Measurements from ENCODE around the gene ZMYND8. TPM values are rescaled to one million over a fixed set of nuclear protein-coding genes. Genes with fewer than 3 reads are reported as not detected.

The ZMYND8 gene
- polyA plus RNA-seq, 1 donor from 2014 or later: 16.8 TPM

DNA sequence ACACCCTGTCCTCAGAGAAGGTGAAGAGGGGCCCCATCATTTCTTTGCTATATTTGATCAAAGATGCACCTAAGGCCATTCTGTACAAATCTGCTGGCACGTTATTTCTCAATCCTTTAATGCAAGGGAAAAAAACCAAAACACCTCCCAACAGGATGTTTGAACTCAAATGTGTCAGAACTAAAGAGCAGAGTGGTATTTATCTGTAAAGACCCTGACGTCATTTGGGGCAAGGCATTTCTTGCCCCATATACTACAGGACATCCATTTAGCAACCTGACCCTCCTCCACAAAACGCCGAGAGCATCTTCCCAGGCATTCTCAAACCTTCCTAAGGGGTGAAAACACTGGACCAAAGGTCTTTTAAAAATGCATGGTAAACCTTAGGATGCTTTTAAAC is 50.8 kb downstream of the ZMYND8 start:
- H3K79me2 ChIP-seq (replicated peaks; ENCODE audit: insufficient read depth, low read length): no peaks in the 10 kb centered on the region
- no peak overlapping the region for H3K9ac ChIP-seq (ENCODE audit: low read length)
- H2AFZ ChIP-seq (ENCODE audit: low read depth, low read length): no peak overlapping the region
- no peaks in the 10 kb centered on the region for H3F3A ChIP-seq (ENCODE audit: insufficient read depth, low read length, poor library complexity, severe bottlenecking)
- no peak overlapping the region for H3K27ac ChIP-seq (ENCODE audit: low read length)
- no peaks in the 10 kb centered on the region for H3K9me2 ChIP-seq (ENCODE audit: insufficient read depth, low read length)
- TF ChIP-seq EP300 (conservative IDR thresholded peaks at IDR 0.05; ENCODE audit: poor library complexity, severe bottlenecking): no peak
- TF ChIP-seq, protein P1, sequence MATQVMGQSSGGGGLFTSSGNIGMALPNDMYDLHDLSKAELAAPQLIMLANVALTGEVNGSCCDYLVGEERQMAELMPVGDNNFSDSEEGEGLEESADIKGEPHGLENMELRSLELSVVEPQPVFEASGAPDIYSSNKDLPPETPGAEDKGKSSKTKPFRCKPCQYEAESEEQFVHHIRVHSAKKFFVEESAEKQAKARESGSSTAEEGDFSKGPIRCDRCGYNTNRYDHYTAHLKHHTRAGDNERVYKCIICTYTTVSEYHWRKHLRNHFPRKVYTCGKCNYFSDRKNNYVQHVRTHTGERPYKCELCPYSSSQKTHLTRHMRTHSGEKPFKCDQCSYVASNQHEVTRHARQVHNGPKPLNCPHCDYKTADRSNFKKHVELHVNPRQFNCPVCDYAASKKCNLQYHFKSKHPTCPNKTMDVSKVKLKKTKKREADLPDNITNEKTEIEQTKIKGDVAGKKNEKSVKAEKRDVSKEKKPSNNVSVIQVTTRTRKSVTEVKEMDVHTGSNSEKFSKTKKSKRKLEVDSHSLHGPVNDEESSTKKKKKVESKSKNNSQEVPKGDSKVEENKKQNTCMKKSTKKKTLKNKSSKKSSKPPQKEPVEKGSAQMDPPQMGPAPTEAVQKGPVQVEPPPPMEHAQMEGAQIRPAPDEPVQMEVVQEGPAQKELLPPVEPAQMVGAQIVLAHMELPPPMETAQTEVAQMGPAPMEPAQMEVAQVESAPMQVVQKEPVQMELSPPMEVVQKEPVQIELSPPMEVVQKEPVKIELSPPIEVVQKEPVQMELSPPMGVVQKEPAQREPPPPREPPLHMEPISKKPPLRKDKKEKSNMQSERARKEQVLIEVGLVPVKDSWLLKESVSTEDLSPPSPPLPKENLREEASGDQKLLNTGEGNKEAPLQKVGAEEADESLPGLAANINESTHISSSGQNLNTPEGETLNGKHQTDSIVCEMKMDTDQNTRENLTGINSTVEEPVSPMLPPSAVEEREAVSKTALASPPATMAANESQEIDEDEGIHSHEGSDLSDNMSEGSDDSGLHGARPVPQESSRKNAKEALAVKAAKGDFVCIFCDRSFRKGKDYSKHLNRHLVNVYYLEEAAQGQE (IDR thresholded peaks at IDR 0.05; ENCODE audit: borderline replicate concordance): no peak
- TF ChIP-seq TAF1 (IDR thresholded peaks at IDR 0.05; ENCODE audit: low read depth): no peak
- TF ChIP-seq, protein P2, sequence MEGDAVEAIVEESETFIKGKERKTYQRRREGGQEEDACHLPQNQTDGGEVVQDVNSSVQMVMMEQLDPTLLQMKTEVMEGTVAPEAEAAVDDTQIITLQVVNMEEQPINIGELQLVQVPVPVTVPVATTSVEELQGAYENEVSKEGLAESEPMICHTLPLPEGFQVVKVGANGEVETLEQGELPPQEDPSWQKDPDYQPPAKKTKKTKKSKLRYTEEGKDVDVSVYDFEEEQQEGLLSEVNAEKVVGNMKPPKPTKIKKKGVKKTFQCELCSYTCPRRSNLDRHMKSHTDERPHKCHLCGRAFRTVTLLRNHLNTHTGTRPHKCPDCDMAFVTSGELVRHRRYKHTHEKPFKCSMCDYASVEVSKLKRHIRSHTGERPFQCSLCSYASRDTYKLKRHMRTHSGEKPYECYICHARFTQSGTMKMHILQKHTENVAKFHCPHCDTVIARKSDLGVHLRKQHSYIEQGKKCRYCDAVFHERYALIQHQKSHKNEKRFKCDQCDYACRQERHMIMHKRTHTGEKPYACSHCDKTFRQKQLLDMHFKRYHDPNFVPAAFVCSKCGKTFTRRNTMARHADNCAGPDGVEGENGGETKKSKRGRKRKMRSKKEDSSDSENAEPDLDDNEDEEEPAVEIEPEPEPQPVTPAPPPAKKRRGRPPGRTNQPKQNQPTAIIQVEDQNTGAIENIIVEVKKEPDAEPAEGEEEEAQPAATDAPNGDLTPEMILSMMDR (IDR thresholded peaks at IDR 0.05; ENCODE audit: poor library complexity, severe bottlenecking): no peak
- no peak for TF ChIP-seq SMC3 (conservative IDR thresholded peaks at IDR 0.05; ENCODE audit: poor library complexity)
- no peak for TF ChIP-seq EZH2 (IDR thresholded peaks at IDR 0.05; ENCODE audit: borderline replicate concordance, insufficient read depth, low read length, poor library complexity, severe bottlenecking)
- no peak for TF ChIP-seq MXI1 (conservative IDR thresholded peaks at IDR 0.05; ENCODE audit: poor library complexity, severe bottlenecking)
- no peak for TF ChIP-seq POLR2AphosphoS5 (IDR thresholded peaks at IDR 0.05)
- TF ChIP-seq RAD21 (conservative IDR thresholded peaks at IDR 0.05): no peak
- H3K4me3 ChIP-seq (ENCODE audit: low read length): no peak overlapping the region
- H3K27me3 ChIP-seq (ENCODE audit: insufficient read depth, low read depth, low read length): no peaks in the 10 kb centered on the region
- H3K9me3 ChIP-seq (ENCODE audit: low read length): no peaks in the 10 kb centered on the region
- H4K20me1 ChIP-seq (ENCODE audit: insufficient read depth): no peaks in the 10 kb centered on the region
- no peak overlapping the region for H3K4me2 ChIP-seq (ENCODE audit: low read length)
- H3K36me3 ChIP-seq (ENCODE audit: insufficient read depth, low read length): peaks cover 5% of the 10 kb centered on the region

DNA sequence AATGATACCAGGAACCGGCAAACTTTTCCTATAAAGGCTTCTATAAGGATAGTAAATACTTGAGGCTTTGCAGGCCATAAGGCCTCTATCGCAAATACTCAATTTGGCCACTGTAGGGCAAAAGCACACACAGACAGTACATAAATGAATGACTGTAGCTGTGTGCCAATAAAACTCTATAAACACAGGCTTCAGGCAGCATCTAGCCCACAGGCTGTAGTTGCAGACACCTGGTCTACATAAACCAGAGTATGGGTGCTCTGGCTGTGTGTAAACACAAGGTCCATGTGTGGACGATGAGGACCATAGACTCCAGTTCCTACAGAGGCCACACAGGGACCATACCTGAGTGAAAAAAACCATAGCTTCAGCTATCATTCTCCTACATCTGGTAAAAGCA is 52.2 kb downstream of the ZMYND8 start:
- H3K36me3 ChIP-seq (ENCODE audit: insufficient read depth, low read length): peaks cover 5% of the 10 kb centered on the region
- no peaks in the 10 kb centered on the region for H3K9me2 ChIP-seq (ENCODE audit: insufficient read depth, low read length)
- H2AFZ ChIP-seq (ENCODE audit: low read depth, low read length): no peak overlapping the region
- no peaks in the 10 kb centered on the region for H3F3A ChIP-seq (ENCODE audit: insufficient read depth, low read length, poor library complexity, severe bottlenecking)
- no peaks in the 10 kb centered on the region for H3K27me3 ChIP-seq (ENCODE audit: insufficient read depth, low read depth, low read length)
- no peak overlapping the region for H3K4me2 ChIP-seq (ENCODE audit: low read length)
- no peaks in the 10 kb centered on the region for H3K9me3 ChIP-seq (ENCODE audit: low read length)
- no peak overlapping the region for H3K27ac ChIP-seq (ENCODE audit: low read length)
- TF ChIP-seq, protein P2 (IDR thresholded peaks at IDR 0.05; ENCODE audit: poor library complexity, severe bottlenecking): no peak
- no peak for TF ChIP-seq EP300 (conservative IDR thresholded peaks at IDR 0.05; ENCODE audit: poor library complexity, severe bottlenecking)
- no peak overlapping the region for H3K4me3 ChIP-seq (ENCODE audit: low read length)
- no peaks in the 10 kb centered on the region for H4K20me1 ChIP-seq (ENCODE audit: insufficient read depth)
- H3K79me2 ChIP-seq (replicated peaks; ENCODE audit: insufficient read depth, low read length): no peaks in the 10 kb centered on the region
- H3K9ac ChIP-seq (ENCODE audit: low read length): no peak overlapping the region
